IPS-15b (cell line): ENCODE results near the gene LZTS3.
"Not testable (repeated sequence)": the region's sequence is repeated elsewhere in the genome, so short reads cannot be mapped to it uniquely, and the experiment has no call there.

ENCODE experiments used
- H3K27me3 ChIP-seq: one replicate; pipeline ENCODE4 v1.6.1; 2013; ENCODE audit warnings: low read length; ENCODE audit not compliant: control insufficient read depth, insufficient read depth
- H3K36me3 ChIP-seq: one replicate; pipeline ENCODE4 v1.6.1; 2013; ENCODE audit warnings: low read length; ENCODE audit not compliant: control insufficient read depth, insufficient read depth
- H3K4me1 ChIP-seq: one replicate; pipeline ENCODE4 v1.6.1; 2013; ENCODE audit warnings: mild to moderate bottlenecking, low read length; ENCODE audit not compliant: control insufficient read depth, insufficient read depth
- H3K4me3 ChIP-seq: one replicate; pipeline ENCODE4 v1.5.1; 2013; ENCODE audit warnings: low read depth, low read length
- H3K9ac ChIP-seq: one replicate; pipeline ENCODE4 v1.6.1; 2013; ENCODE audit warnings: low read depth, mild to moderate bottlenecking, low read length
- H3K9me3 ChIP-seq: one replicate; pipeline ENCODE4 v1.6.1; 2013; ENCODE audit warnings: mild to moderate bottlenecking, low read length; ENCODE audit not compliant: control insufficient read depth, insufficient read depth

Gene LZTS3

DNA sequence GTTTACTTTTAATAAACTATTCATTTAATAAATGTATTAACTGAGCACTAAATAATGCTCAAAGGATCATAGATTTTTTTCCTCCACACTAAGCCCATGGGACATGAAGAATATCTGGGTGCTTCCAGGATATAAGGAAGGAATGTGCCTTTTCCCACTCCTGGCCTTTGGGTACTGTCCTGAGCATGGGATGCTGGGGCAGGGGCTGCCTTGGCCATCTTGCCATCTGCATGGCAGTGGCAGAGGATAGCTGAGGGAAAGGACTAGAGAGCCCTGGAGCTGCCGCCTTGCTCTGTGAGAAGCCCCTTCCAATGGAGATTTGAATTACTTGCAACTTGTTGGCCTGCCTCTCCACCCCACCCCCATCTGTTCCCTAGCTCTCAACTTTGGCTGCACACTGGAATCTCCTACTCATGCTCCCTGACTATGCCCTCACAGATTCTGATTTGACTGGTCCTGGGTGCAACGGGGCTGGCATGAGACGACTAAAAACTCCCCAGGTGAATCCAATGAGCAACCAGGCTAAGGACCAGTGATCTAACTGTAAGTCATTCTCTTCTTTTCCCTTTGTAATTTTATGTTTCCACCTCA lies 15.6 kb upstream of the LZTS3 start:
- Histone ChIP-seq H3K9me3 (no peaks in the 10 kb centered on the region), H3K4me3 (no peak overlapping the region), H3K36me3 (peaks cover 23% of the 10 kb centered on the region), H3K27me3 (no peaks in the 10 kb centered on the region), H3K9ac (no peak overlapping the region), H3K4me1 (peaks cover 2% of the 10 kb centered on the region)

DNA sequence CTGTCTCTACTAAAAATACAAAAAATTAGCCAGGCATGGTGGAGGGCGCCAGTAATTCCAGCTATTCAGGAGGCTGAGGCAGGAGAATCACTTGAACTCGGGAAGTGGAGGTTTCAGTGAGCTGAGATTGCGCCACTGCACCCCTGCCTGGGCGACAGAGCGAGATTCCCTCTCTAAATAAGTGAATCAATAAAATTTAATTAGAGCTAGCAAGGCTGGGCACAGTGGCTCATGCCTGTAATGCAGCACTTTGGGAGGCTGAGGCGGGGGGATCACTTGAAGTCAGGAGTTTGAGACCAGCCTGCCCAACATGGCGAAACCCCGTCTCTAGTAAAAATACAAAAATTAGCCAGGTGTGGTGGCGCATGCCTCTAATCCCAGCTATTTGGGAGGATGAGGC lies 14.5 kb upstream of the LZTS3 start:
- not testable (repeated sequence) for H3K9me3 ChIP-seq, H3K4me3 ChIP-seq, H3K27me3 ChIP-seq, H3K9ac ChIP-seq, H3K4me1 ChIP-seq
- peaks cover 20% of the 10 kb centered on the region for H3K36me3 ChIP-seq

DNA sequence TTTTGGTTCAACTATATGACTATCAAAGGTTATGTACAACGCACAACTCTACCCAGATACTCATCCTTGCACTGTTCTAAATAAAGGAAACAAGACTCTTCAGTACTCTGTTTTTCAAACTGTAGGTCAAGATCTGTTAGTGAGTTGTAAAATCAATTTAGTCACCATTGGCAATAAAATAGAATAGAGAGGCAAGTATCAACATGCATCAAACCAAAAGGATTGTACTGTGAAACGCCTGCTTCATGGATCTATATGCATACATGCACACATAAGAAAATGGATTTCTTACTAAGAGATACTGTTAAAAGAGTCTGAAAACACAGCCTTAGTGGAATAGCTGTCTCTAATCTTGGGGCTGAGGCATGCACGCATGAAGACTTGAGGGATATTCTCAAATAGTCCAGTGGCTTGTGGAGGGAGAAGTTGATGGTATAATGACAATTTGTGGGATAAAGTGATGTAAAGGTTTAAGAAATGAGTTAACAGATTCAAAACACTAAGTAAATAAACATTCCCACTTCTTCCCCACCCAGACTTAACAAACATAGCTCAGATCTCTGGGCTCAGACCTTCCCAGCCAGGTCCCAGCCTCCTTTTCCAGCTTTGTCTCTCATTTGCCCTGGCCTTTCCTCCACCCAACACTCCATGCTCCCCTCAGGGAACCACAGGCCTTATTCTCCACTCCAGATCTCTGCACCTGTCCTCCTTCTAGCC lies 10.7 kb upstream of the LZTS3 start:
- no peaks in the 10 kb centered on the region for H3K4me1 ChIP-seq
- H3K9me3 ChIP-seq, result no peaks in the 10 kb centered on the region
- H3K36me3 ChIP-seq, result no peaks in the 10 kb centered on the region

DNA sequence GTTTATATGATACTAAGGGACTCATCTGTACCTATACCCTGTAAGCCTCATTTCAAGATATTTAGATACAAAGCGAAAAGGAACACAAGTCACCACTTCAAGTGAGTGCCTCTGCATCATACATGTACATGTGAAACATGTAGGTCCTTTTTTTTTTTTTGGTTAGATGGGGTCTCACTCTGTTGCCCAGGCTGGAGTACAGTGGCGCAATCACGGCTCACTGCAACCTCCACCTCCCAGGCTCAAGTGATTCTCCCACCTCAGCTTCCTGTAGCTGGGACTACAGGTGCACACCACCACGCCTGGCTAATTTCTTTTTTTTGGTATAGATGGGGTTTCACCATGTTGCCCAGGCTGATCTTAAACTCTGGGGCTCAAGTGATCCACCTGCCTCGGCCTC lies 9.1 kb upstream of the LZTS3 start:
- not testable (repeated sequence) for H3K27me3 ChIP-seq, H3K9me3 ChIP-seq, H3K9ac ChIP-seq, H3K4me3 ChIP-seq, H3K4me1 ChIP-seq, H3K36me3 ChIP-seq

More for the DNA sequence above, 10.7 kb upstream of the LZTS3 start:
- Histone ChIP-seq H3K9ac (no peak overlapping the region), H3K27me3 (no peaks in the 10 kb centered on the region), H3K4me3 (no peak overlapping the region)

DNA sequence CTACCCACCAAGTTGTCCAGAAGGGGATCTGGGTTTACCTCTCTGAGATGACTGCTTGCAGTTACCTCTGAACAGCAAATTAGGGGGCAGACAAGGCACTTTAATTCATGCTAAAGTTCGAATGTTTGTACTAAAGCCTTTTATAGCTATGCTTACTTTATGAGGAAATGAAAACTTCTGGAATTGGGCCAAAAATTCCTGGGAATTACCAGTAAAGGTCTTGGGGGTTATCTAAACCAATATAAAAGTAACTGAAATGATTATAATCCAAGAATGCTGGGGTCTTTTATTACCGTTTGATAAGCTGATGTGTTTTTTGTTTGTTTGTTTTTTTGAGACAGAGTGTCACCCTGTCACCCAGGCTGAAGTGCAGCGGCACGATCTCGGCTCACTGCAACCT lies 7.9 kb upstream of the LZTS3 start:
- no peaks in the 10 kb centered on the region for H3K4me1 ChIP-seq
- H3K9ac ChIP-seq, result no peak overlapping the region
- no peaks in the 10 kb centered on the region for H3K9me3 ChIP-seq

DNA sequence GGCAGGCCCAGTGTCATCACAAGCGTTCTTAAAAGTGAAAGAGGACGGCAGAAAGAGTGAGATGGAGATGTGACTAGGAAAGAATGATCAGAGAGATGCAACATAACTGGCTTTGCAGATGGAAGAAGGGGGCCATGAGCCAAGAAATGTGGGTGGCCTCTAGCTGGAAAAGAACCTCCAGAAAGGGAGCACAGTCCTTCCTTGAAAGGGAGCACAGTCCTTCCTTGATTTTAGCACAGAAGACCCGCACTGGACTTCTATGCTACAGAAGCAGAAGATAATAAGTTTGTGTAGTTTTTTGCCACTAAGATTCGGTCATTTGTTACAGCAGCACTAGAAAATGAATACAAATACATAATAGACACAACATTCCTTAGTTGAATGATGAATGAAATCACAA lies 7.0 kb upstream of the LZTS3 start:
- Histone ChIP-seq H3K4me3 (no peak overlapping the region), H3K9me3 (no peaks in the 10 kb centered on the region), H3K27me3 (no peaks in the 10 kb centered on the region), H3K9ac (no peak overlapping the region), H3K4me1 (peaks cover 3% of the 10 kb centered on the region), H3K36me3 (peaks cover 3% of the 10 kb centered on the region)

More for the DNA sequence above, 7.9 kb upstream of the LZTS3 start:
- Histone ChIP-seq H3K4me3 (no peak overlapping the region), H3K27me3 (no peaks in the 10 kb centered on the region), H3K36me3 (peaks cover 3% of the 10 kb centered on the region)

DNA sequence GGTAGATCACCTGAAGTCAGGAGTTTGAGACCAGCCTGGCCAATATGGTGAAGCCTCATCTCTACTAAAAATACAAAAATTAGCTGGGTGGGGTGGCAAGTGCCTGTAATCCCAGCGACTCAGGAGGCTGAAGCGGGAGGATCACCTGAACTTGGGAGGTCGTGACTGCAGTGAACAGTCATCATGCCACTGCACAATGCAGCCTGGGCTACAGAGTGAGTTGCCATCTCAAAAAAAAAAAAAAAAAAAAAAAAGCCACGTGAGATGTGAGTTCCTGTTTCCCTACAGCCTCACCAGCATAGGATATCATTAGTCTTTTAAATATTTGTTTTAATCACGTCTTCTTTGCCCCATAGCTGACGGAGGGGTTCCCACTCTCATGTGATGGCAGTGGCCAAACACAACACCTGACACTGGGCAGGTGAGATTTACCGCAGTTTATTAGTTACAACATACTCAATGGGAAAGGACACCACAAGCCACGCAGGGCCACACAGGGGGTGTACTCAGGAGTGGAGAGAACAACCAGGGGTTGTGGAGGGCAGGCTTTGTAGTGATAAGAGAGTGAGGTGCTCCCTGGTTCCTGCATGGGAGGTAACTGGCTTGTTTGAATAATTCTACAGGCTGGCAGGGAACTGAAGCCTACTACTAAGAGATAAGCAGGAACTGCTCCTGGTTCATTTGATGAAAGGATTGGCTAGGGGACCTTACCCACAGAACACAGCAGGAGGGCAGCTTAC lies 4.6 kb upstream of the LZTS3 start:
- H3K4me1 ChIP-seq, result peaks cover 4% of the 10 kb centered on the region
- no peaks in the 10 kb centered on the region for H3K27me3 ChIP-seq
- no peaks in the 10 kb centered on the region for H3K9me3 ChIP-seq
- no peak overlapping the region for H3K9ac ChIP-seq
- H3K4me3 ChIP-seq, result no peak overlapping the region
- H3K36me3 ChIP-seq, result peaks cover 3% of the 10 kb centered on the region

DNA sequence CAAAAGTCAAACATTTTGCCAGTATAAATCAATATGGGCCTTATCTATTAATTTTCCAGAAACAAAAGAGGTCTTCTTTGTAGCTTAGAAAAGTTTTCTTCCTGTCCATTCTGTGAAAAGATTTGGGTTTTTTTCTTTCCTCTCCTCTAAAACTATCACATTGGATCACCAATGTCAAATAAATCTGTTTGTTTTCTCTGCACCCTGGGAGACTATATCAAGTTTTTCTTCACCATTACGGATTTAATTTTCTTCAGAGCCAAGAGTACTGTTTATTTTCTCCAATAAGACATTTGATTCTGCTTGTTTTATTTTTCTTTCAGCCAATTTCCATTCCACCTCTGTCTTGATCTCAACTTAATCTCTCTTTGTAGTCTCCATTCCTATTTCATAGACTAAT lies 1.9 kb upstream of the LZTS3 start:
- H3K9ac ChIP-seq, result no peak overlapping the region
- H3K4me1 ChIP-seq, result peaks cover 15% of the 10 kb centered on the region
- H3K36me3 ChIP-seq, result peaks cover 3% of the 10 kb centered on the region
- H3K9me3 ChIP-seq, result no peaks in the 10 kb centered on the region
- H3K27me3 ChIP-seq, result no peaks in the 10 kb centered on the region
- peak overlapping the region; percentile 83 for H3K4me3 ChIP-seq

DNA sequence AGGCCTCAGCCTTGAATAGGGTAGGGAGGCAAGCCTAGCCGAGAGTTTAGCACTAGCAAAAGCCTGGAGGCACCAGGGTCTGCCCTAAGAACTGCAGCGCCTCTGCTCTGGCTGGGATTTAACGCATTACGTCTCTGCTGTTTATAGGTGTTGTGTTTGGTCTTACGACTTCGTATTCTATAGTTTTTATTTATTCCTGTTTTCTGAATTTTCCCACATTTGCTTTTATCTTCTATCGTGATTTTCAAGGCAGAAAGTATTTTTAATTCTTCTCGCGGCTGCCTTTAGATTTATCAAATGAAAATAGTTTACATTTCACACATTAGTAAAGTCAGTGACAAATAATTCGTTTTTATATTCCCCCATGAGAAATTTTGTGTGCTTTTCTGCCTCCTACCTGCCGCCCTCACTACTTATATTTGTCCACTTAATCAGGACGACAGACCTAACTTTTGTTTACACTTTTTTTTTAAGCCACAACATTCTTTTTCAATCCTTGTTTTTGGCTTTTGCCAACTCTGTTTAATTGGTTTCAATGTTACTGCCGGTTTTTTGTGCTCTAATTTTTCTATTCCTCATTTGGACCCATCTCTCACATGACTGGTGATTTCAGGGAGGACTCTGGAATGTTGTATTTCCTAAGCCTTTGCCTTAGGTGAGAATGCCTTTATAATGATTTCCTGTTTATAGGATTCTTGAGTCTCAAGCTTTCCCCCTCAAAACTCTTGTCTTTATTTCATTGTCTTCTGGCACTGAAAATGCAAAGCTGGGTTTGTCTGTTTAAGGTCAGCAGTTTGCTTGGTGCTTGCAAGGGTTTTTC lies 1.3 kb upstream of the LZTS3 start:
- peak overlapping the region; percentile 63 for H3K9ac ChIP-seq
- no peaks in the 10 kb centered on the region for H3K9me3 ChIP-seq
- no peaks in the 10 kb centered on the region for H3K27me3 ChIP-seq
- H3K36me3 ChIP-seq, result peaks cover 3% of the 10 kb centered on the region
- peaks cover 15% of the 10 kb centered on the region for H3K4me1 ChIP-seq
- H3K4me3 ChIP-seq, result peak overlapping the region; percentile 83

DNA sequence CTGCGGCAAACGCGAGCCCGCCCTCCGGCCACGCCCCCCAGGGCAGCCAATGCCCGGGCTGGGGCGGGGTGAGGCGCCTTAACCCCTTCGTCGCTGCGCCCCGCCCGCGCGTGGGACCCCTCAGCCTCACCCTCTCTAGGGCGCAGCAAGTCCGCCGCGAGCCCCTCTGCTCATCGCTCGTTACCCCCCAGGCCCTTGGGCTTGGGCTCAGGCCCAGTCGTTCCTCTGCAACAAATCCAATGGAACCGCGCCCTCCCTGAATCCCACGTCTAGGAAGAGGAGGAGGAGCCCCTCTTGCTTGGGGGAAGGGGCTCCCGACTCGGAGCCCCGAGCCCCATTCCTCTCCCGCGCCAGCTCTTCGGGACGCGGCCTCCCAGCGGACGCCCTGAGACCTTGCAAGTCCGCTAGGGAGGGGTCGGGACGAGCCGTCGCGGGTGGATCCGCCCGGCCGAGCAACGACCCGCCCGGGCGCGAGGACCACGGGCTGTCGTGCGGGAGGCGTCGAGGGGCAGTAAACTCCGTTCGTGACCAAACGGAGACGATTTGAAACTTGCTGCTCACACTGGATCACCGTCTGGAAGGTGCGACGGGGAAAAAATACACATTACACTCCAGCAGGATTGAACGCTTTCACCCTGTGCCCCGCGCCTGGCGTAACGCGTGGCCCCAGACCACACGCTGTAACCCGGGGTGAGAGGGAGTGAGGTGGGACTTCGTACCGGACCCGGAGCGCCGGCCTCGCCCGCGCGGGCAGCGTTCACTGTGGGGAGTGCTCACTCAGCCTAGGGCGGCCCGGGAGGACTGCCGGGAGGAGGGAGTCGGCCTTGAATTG lies 477 bp upstream of the LZTS3 start:
- H3K4me3 ChIP-seq, result peak overlapping the region; percentile 83
- peaks cover 20% of the 10 kb centered on the region for H3K4me1 ChIP-seq
- no peaks in the 10 kb centered on the region for H3K9me3 ChIP-seq
- H3K27me3 ChIP-seq, result peaks cover 5% of the 10 kb centered on the region
- peak overlapping the region; percentile 63 for H3K9ac ChIP-seq
- peaks cover 3% of the 10 kb centered on the region for H3K36me3 ChIP-seq
